SU-DHL-6 (cell line): ENCODE measurements around the gene SIRPA.

ENCODE experiments used
- H2AFZ ChIP-seq: fragments of 200-600 bp; sonication (generic); 2 replicates; pipeline ENCODE4 v1.6.1; 2014; ENCODE audit warnings: low read depth, mild to moderate bottlenecking, moderate library complexity, mixed read lengths, antibody characterized with exemption, low read length; ENCODE audit not compliant: severe bottlenecking
- H3F3A ChIP-seq: fragments of 200-600 bp; shearing (Covaris generic); 2 replicates; pipeline ENCODE4 v1.6.0; 2016; ENCODE audit warnings: antibody characterized with exemption, mild to moderate bottlenecking; ENCODE audit not compliant: insufficient read depth
- H3K27ac ChIP-seq: fragments of 200-600 bp; sonication (generic); 2 replicates; pipeline ENCODE4 v1.5.1; 2016; ENCODE audit warnings: low read depth, mild to moderate bottlenecking, low read length, moderate library complexity, mixed read lengths
- H3K27me3 ChIP-seq: fragments of 200-600 bp; sonication (generic), shearing (Covaris generic); 2 replicates; pipeline ENCODE4 v1.6.0; 2014; ENCODE audit warnings: mild to moderate bottlenecking, low read length
- H3K36me3 ChIP-seq: fragments of 200-600 bp; sonication (generic); 2 replicates; pipeline ENCODE4 v1.6.1; 2014; ENCODE audit warnings: mild to moderate bottlenecking, low read length, mixed read lengths
- H3K4me2 ChIP-seq: fragments of 300-600, 200-600 bp; shearing (Covaris generic), sonication (generic); 2 replicates; pipeline ENCODE4 v1.6.0; 2014; ENCODE audit warnings: low read length, low read depth, mild to moderate bottlenecking; ENCODE audit not compliant: poor library complexity, severe bottlenecking
- H3K4me3 ChIP-seq: fragments of 200-600 bp; sonication (generic); 2 replicates; pipeline ENCODE4 v1.5.1; 2014; ENCODE audit warnings: antibody characterized with exemption, low read length, mild to moderate bottlenecking, mixed read lengths; ENCODE audit not compliant: insufficient read depth, poor library complexity, severe bottlenecking
- H3K79me2 ChIP-seq: fragments of 200-600 bp; sonication (generic); 2 replicates; pipeline ENCODE4 v1.6.1; 2014; ENCODE audit warnings: mild to moderate bottlenecking, low read length, moderate library complexity; ENCODE audit not compliant: insufficient read depth
- H3K9ac ChIP-seq: fragments of 200-600 bp; sonication (generic); 2 replicates; pipeline ENCODE4 v1.7.0; 2014; ENCODE audit warnings: mild to moderate bottlenecking, low read length
- H3K9me2 ChIP-seq: fragments of 200-600 bp; sonication (generic); replicated peaks from 2 replicates; pipeline ENCODE4 v1.6.1; 2014; ENCODE audit warnings: low read length; ENCODE audit not compliant: insufficient read depth
- H3K9me3 ChIP-seq: fragments of 200-600 bp; sonication (generic); 2 replicates; pipeline ENCODE4 v1.6.1; 2014; ENCODE audit warnings: low read length, mixed read lengths; ENCODE audit not compliant: insufficient read depth
- H4K20me1 ChIP-seq: fragments of 200-600 bp; sonication (generic); 2 replicates; pipeline ENCODE4 v1.6.1; 2014; ENCODE audit warnings: low read depth, mild to moderate bottlenecking, antibody characterized with exemption, low read length, moderate library complexity, mixed read lengths
- EZH2phosphoT487 ChIP-seq: fragments of 200-600 bp; sonication (generic), shearing (Covaris generic); conservative IDR thresholded peaks from 2 replicates; pipeline ENCODE4 v1.6.1; 2018; ENCODE audit warnings: mild to moderate bottlenecking, antibody characterized with exemption, low read length, moderate library complexity, mixed read lengths
- TF ChIP-seq, protein P1 (sequence below): fragments of 200-600 bp; sonication (generic); IDR thresholded peaks from one replicate; pipeline ENCODE4 v1.5.1; 2017; ENCODE audit warnings: antibody characterized with exemption, mild to moderate bottlenecking, low read length, moderate library complexity; ENCODE audit not compliant: insufficient read depth, poor library complexity, severe bottlenecking

Gene SIRPA

DNA sequence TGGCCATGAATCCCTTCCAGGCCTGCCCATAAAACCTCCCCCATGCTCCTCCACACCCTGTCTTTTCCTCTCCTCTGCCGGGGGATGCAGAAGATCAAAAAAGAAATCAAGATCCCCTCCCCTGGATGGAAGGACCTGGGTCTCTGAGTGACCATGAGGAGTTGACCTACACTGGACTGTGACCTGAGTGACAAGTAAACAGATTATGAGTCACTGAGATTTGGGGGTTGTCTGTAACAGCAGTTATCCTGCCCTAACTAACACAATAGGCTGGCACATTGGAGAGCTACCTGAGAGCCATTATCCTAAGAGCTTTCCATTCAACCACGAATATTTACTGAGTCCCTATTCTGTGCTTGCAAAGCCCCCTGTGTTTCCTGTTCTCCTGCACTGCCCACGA lies 28.4 kb upstream of the SIRPA start:
- H3K36me3 ChIP-seq, result no peaks in the 10 kb centered on the region
- H4K20me1 ChIP-seq, result no peaks in the 10 kb centered on the region
- no peaks in the 10 kb centered on the region for H3K9me2 ChIP-seq
- no peak overlapping the region for H3K9ac ChIP-seq
- H3F3A ChIP-seq, result no peaks in the 10 kb centered on the region
- TF ChIP-seq, protein P1, sequence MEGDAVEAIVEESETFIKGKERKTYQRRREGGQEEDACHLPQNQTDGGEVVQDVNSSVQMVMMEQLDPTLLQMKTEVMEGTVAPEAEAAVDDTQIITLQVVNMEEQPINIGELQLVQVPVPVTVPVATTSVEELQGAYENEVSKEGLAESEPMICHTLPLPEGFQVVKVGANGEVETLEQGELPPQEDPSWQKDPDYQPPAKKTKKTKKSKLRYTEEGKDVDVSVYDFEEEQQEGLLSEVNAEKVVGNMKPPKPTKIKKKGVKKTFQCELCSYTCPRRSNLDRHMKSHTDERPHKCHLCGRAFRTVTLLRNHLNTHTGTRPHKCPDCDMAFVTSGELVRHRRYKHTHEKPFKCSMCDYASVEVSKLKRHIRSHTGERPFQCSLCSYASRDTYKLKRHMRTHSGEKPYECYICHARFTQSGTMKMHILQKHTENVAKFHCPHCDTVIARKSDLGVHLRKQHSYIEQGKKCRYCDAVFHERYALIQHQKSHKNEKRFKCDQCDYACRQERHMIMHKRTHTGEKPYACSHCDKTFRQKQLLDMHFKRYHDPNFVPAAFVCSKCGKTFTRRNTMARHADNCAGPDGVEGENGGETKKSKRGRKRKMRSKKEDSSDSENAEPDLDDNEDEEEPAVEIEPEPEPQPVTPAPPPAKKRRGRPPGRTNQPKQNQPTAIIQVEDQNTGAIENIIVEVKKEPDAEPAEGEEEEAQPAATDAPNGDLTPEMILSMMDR, result no peak
- no peak for TF ChIP-seq EZH2phosphoT487
- no peaks in the 10 kb centered on the region for H3K79me2 ChIP-seq
- no peak overlapping the region for H3K4me2 ChIP-seq
- H3K27me3 ChIP-seq, result no peaks in the 10 kb centered on the region
- H3K9me3 ChIP-seq, result no peaks in the 10 kb centered on the region
- no peak overlapping the region for H2AFZ ChIP-seq
- H3K27ac ChIP-seq, result no peak overlapping the region
- no peak overlapping the region for H3K4me3 ChIP-seq

DNA sequence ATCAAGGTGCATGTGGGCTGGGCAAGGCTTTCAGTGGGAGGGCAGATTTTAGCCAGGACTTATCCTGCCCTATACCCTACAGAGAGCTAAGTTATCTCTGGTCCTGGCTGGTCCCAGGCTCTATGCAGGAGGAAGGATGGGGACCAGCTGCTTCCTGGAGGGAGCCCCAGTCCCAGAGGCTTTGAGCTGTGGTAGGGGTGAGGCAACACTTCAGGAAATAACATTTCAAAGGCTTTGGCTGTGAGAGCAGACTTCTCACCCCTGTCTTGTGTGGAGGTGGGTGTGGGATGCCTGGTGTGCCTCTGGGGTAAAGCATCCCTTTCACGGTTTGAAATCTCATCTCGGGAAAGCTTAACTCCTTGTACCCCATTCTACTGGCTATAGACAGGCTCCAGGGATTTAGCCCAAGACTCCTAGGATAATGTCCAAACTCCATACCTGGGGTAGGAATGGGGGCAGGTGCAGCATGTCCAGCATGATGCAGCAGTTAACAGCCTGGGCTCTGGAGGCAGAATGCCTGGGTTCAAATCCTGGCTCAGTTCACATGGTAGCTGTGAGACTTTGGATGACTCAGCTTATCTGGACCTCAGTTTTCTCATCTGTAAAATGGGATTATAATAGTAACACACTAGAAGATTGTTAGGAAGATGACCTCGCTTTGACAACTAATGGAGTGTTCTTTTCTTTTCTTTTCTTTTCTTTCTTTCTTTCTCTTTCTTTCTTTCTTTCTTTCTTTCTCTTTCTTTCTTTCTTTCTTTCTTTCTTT lies 27.5 kb upstream of the SIRPA start:
- Histone ChIP-seq H3K79me2 (no peaks in the 10 kb centered on the region), H3K4me2 (no peak overlapping the region), H3K27ac (no peak overlapping the region), H3K9me2 (no peaks in the 10 kb centered on the region), H3K9me3 (no peaks in the 10 kb centered on the region), H3K27me3 (no peaks in the 10 kb centered on the region), H4K20me1 (no peaks in the 10 kb centered on the region), H3K36me3 (no peaks in the 10 kb centered on the region), H2AFZ (no peak overlapping the region), H3K9ac (no peak overlapping the region), H3K4me3 (no peak overlapping the region), H3F3A (no peaks in the 10 kb centered on the region)
- TF ChIP-seq, protein P1, result no peak
- no peak for TF ChIP-seq EZH2phosphoT487

DNA sequence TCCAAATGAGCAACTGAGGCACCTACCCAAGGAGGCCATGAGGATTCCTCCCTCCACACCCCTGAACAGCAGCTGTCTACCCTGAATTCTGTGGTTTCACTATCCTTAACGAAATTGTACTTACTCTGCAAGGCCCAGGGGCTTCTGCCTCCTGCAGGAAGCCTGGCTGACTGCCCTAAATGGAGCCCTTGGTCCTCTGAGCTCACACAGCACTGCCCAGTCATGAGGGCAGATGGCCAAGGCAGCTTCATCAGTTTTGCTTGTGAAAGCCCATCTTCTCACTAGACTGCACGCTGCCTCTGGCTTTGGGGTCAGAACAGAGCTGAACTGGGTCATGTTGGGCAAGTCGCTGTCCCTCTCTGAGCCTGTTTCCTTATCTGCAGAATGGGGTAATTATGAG lies 26.4 kb upstream of the SIRPA start:
- Histone ChIP-seq H3K27ac (no peak overlapping the region), H3K79me2 (no peaks in the 10 kb centered on the region), H2AFZ (no peak overlapping the region), H3K9me3 (no peaks in the 10 kb centered on the region), H3K9me2 (no peaks in the 10 kb centered on the region), H3K4me3 (no peak overlapping the region), H3F3A (no peaks in the 10 kb centered on the region), H4K20me1 (no peaks in the 10 kb centered on the region), H3K36me3 (no peaks in the 10 kb centered on the region), H3K4me2 (no peak overlapping the region), H3K27me3 (no peaks in the 10 kb centered on the region), H3K9ac (no peak overlapping the region)
- TF ChIP-seq, protein P1, result no peak
- TF ChIP-seq EZH2phosphoT487, result no peak
